ENCODE data around the gene ARHGAP22. TPM values are rescaled to one million over a fixed set of nuclear protein-coding genes. Genes with fewer than 3 reads are reported as not detected.

Gene ARHGAP22
- total RNA-seq, 3 donors from 2014 or later (not counting 1 experiment from before 2014, with no cell fraction given) = 0.21 to 0.40 TPM; not detected in 1

GRCh38 chr10:48533540-48533939 lies 71.3 kb downstream of the ARHGAP22 start:
- 95% methylated on average over 3 of the region's 3 CpGs for WGBS (ENCODE audit: insufficient coverage)

GRCh38 chr10:48531486-48531885 lies 73.4 kb downstream of the ARHGAP22 start:
- peaks cover 15 to 17% of the 10 kb centered on the region in 2 donors for H3K27me3 Mint-ChIP-seq (ENCODE audit: low read depth in 2 of 2)
- TF ChIP-seq CTCF (IDR thresholded peaks at IDR 0.05) = no peak
- Histone ChIP-seq H3K27ac (ENCODE audit: low read length) (no peak overlapping the region), H3K4me3 (ENCODE audit: low read length) (no peak overlapping the region), H3K27me3 (ENCODE audit: control insufficient read depth, insufficient read depth, low read length) (no peaks in the 10 kb centered on the region), H3K4me1 (ENCODE audit: control insufficient read depth, insufficient read depth, low read length) (no peaks in the 10 kb centered on the region), H3K36me3 (ENCODE audit: control insufficient read depth, insufficient read depth, low read length) (no peaks in the 10 kb centered on the region), H3K9me3 (ENCODE audit: control insufficient read depth, insufficient read depth, low read length) (no peaks in the 10 kb centered on the region)
- peaks cover 3 to 5% of the 10 kb centered on the region in 2 donors for H3K9me3 Mint-ChIP-seq
- H3K27ac Mint-ChIP-seq = no peak overlapping the region
- no peaks in the 10 kb centered on the region for H3K4me1 Mint-ChIP-seq
- no peak for DNase-seq
- intact Hi-C loops (cut with micrococcal nuclease) = no loop called here
- ATAC-seq = no peak
- H3K4me3 Mint-ChIP-seq = no peak overlapping the region
- 90% methylated on average over 5 of the region's 5 CpGs for WGBS (ENCODE audit: insufficient coverage)
- no peaks in the 10 kb centered on the region for H3K36me3 Mint-ChIP-seq

More at GRCh38 chr10:48533540-48533939, 71.3 kb downstream of the ARHGAP22 start:
- no peak for TF ChIP-seq CTCF (IDR thresholded peaks at IDR 0.05)
- H3K9me3 Mint-ChIP-seq = no peaks in the 10 kb centered on the region
- ATAC-seq (no peak), DNase-seq (no peak)
- H3K4me3 Mint-ChIP-seq = no peak overlapping the region
- intact Hi-C loops (cut with micrococcal nuclease) = no loop called here
- no peak overlapping the region for H3K27ac Mint-ChIP-seq
- Histone ChIP-seq H3K27me3 (ENCODE audit: control insufficient read depth, insufficient read depth, low read length) (no peaks in the 10 kb centered on the region), H3K9me3 (ENCODE audit: control insufficient read depth, insufficient read depth, low read length) (no peaks in the 10 kb centered on the region), H3K4me1 (ENCODE audit: control insufficient read depth, insufficient read depth, low read length) (no peaks in the 10 kb centered on the region), H3K27ac (ENCODE audit: low read length) (no peak overlapping the region), H3K4me3 (ENCODE audit: low read length) (no peak overlapping the region), H3K36me3 (ENCODE audit: control insufficient read depth, insufficient read depth, low read length) (no peaks in the 10 kb centered on the region)
- no peaks in the 10 kb centered on the region for H3K4me1 Mint-ChIP-seq
- H3K27me3 Mint-ChIP-seq (ENCODE audit: low read depth in 2 of 2) = peaks cover 5 to 9% of the 10 kb centered on the region in 2 donors
- no peaks in the 10 kb centered on the region for H3K36me3 Mint-ChIP-seq

GRCh38 chr10:48529331-48529730 lies 75.5 kb downstream of the ARHGAP22 start:
- Histone ChIP-seq H3K9me3 (ENCODE audit: control insufficient read depth, insufficient read depth, low read length) (no peaks in the 10 kb centered on the region), H3K4me1 (ENCODE audit: control insufficient read depth, insufficient read depth, low read length) (no peaks in the 10 kb centered on the region), H3K36me3 (ENCODE audit: control insufficient read depth, insufficient read depth, low read length) (no peaks in the 10 kb centered on the region), H3K27ac (ENCODE audit: low read length) (no peak overlapping the region), H3K4me3 (ENCODE audit: low read length) (no peak overlapping the region), H3K27me3 (ENCODE audit: control insufficient read depth, insufficient read depth, low read length) (peaks cover 4% of the 10 kb centered on the region)
- no peak overlapping the region for H3K27ac Mint-ChIP-seq
- TF ChIP-seq CTCF (IDR thresholded peaks at IDR 0.05) = no peak
- no peak overlapping the region for H3K4me3 Mint-ChIP-seq
- H3K36me3 Mint-ChIP-seq = no peaks in the 10 kb centered on the region
- H3K27me3 Mint-ChIP-seq (ENCODE audit: low read depth in 2 of 2) = peaks cover 31 to 36% of the 10 kb centered on the region in 2 donors
- intact Hi-C loops (cut with micrococcal nuclease) = no loop called here
- 57% methylated on average over 2 of the region's 2 CpGs for WGBS (ENCODE audit: insufficient coverage)
- peaks cover 3 to 5% of the 10 kb centered on the region in 2 donors for H3K9me3 Mint-ChIP-seq
- DNase-seq (no peak), ATAC-seq (no peak)
- H3K4me1 Mint-ChIP-seq = no peaks in the 10 kb centered on the region

GRCh38 chr10:48527756-48528155 lies 77.1 kb downstream of the ARHGAP22 start:
- Histone ChIP-seq H3K9me3 (ENCODE audit: control insufficient read depth, insufficient read depth, low read length) (no peaks in the 10 kb centered on the region), H3K36me3 (ENCODE audit: control insufficient read depth, insufficient read depth, low read length) (no peaks in the 10 kb centered on the region), H3K27me3 (ENCODE audit: control insufficient read depth, insufficient read depth, low read length) (peaks cover 6% of the 10 kb centered on the region), H3K4me1 (ENCODE audit: control insufficient read depth, insufficient read depth, low read length) (peaks cover 6% of the 10 kb centered on the region), H3K4me3 (ENCODE audit: low read length) (no peak overlapping the region), H3K27ac (ENCODE audit: low read length) (no peak overlapping the region)
- DNase-seq (no peak), ATAC-seq (no peak)
- peaks cover 32 to 35% of the 10 kb centered on the region in 2 donors for H3K27me3 Mint-ChIP-seq (ENCODE audit: low read depth in 2 of 2)
- intact Hi-C loops (cut with micrococcal nuclease) = no loop called here
- H3K36me3 Mint-ChIP-seq = no peaks in the 10 kb centered on the region
- H3K4me3 Mint-ChIP-seq = no peak overlapping the region
- no peak overlapping the region for H3K27ac Mint-ChIP-seq
- H3K9me3 Mint-ChIP-seq = peaks cover 3 to 5% of the 10 kb centered on the region in 2 donors
- no peaks in the 10 kb centered on the region for H3K4me1 Mint-ChIP-seq
- TF ChIP-seq CTCF (IDR thresholded peaks at IDR 0.05) = no peak
- WGBS (ENCODE audit: insufficient coverage) = 83% methylated on average over 1 of the region's 1 CpG
